GM18498 (cell line): Measurements from ENCODE around the gene TPSAB1.
"Not testable (repeated sequence)": the region's sequence is repeated elsewhere in the genome, so short reads cannot be mapped to it uniquely, and the experiment has no call there.

Source experiments
- ATAC-seq: cut with Tn5 transposase; IDR thresholded peaks from one replicate; pipeline ENCODE4 v1.9.1; 2021; ENCODE audit warnings: mild to moderate bottlenecking, moderate library complexity; ENCODE audit not compliant: unreplicated experiment

TPSAB1 gene

DNA sequence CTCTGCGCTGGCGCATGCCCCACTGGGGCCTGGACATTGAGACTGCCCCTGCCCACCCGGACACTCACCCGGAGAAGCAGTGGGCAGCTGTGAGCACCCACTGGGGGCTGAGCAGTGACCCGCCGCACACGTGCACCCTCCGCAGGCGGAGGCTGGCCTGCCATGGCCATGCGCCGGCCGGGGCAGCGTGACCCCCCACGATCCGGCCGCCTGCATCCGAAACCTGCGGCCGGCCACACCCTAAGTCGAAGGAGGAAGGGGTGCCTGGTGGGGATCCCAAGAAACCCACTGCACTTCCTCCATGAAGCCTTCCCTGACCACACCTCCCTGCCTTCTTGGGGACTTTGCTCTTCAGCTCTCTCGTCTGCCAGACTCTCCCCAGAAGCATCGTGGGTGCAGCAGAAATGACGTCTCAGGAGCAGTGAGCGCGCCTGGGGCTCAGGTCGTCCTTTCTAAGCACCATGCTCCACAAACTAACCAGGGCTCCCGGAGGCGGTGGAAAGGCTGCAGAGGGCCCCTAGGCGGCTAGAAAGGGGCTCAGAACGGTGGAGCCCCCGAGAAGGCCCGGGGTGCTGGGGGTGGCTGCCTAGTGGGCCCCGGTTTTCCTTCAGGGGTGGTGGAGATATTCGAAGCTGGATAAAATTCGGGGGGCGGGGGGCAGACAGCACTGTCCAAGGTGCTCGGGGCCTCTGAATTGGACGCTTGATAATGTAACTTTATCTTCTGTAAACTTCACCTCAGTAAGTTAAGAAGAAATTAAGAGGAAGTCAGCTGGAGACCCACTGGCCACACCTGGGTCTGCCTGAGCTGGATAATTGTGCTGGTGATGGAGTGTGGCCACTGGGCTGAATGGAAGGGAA, 16.9 kb upstream of the TPSAB1 start:
- ATAC-seq = no peak

DNA sequence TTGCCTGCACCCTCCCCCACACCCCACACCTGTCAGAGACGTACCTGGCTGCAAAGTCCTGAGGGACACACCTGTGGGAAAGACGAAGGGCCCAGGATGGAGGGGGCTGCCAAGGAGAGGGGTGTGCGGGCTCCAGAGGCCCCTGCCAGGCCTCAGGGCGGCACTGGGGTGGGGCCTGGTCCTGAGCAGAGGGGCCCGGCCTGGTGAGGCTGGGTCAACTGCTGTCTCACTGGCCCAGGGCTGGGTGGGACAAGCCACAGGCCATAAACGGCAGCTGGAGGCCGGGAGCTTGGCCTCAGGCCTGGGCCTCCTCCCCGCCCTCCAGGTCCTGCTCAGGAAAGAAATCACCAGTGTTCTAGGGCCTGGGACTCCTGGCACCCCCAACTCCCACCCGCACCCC, 15.9 kb upstream of the TPSAB1 start:
- no peak for ATAC-seq

DNA sequence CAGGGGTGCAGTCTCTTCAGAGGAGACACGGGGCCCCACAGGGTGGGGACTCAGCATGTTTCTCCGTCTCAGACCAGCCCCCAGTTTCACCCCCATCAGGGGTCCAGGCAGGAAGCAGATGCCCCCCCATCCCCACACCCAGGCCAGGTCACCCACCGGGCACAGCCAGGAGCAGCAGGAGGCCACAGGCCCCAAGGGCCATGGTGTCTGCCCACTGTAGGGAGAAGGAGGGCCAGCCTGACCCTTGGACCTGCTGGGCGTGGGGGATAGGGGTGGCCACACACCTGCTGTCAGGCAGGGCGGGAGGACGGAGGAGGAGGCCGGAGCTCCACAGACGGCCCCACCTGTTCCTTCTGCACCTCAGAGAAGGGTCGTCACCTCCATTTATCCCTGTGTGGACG, 15.5 kb upstream of the TPSAB1 start, which contains the start of gene TPSG1:
TPSG1 (minus strand) TSS at position 218 of the 401 bp plus-strand sequence; CDS start at position 202, 16 bp downstream.
- ATAC-seq = no peak

- ATAC-seq = not testable (repeated sequence)
These were observed 14.7 kb upstream of the TPSAB1 start for GRCh38 chr16:1225728-1226311.

- ATAC-seq = not testable (repeated sequence)
These were observed 13.8 kb upstream of the TPSAB1 start for GRCh38 chr16:1226692-1227091.

DNA sequence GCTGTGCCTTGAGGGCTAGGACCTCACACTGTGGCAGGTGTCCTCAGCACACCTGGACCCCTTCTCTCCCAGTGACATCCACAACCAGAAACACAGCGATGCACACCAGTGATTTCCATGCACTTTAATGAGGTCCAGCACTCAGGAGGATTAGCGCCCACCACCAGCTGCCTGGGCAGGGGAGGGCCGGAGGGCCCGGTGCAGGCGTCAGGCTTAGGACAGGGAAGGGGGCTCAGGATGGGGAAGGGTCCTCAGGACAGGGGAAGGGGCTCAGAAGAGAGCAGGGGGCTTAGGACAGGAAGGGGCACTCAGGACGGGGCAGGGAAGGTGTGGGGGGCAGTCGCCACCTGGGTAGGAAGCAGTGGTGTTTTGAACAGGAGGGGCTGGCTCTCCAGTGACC, 12.3 kb upstream of the TPSAB1 start:
- not testable (repeated sequence) for ATAC-seq

GRCh38 chr16:1229476-1229875, 11.0 kb upstream of the TPSAB1 start:
- ATAC-seq = not testable (repeated sequence)

- ATAC-seq = not testable (repeated sequence)
These were observed 10.4 kb upstream of the TPSAB1 start, which contains the start of gene TPSB2 for GRCh38 chr16:1230084-1230470. Gene TPSB2, minus strand, starts transcription at chr16:1230184. Its CDS starts 233 bp downstream, at chr16:1229951.

GRCh38 chr16:1230471-1231212, 9.9 kb upstream of the TPSAB1 start:
- not testable (repeated sequence) for ATAC-seq

DNA sequence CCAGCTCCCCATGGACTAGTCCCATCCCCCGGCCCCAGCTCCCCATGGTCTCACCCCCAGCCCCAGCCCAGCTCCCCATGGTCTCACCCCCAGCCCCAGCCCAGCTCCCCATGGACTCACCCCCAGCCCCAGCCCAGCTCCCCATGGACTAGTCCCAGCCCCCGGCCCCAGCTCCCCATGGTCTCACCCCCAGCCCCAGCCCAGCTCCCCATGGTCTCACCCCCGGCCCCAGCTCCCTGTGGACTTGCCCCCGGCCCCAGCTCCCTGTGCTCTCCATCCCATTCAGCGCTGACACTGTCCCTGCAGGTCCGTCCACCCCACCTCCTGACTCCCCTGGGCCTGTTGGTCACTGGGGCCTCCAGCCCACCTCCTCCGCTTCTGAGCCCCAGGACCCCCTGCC, 9.2 kb upstream of the TPSAB1 start:
- ATAC-seq = not testable (repeated sequence)

GRCh38 chr16:1232049-1232748, 8.3 kb upstream of the TPSAB1 start:
- ATAC-seq = not testable (repeated sequence)

DNA sequence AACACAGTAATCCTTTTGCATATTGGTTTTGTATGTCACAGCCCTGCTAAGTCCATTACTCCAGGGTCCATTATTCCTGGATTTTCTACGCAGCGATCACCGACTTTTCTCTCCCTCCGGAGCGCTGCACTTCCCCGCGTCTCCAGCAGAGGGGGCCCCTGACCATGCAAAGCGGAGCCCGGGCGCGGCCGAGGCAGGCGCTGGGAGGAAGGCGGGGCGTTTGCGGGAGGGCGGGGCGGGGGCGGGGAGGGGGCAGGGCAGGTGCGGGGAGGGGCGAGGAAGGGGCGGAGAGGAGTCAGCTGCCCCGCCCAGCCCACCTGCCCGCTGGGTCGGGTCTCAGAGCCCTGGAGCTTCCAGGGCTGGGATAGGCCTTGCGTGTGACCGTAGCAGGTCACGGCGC, 3.8 kb upstream of the TPSAB1 start:
- not testable (repeated sequence) for ATAC-seq

- ATAC-seq = no peak
These were observed 2.5 kb upstream of the TPSAB1 start for GRCh38 chr16:1237990-1238389.

DNA sequence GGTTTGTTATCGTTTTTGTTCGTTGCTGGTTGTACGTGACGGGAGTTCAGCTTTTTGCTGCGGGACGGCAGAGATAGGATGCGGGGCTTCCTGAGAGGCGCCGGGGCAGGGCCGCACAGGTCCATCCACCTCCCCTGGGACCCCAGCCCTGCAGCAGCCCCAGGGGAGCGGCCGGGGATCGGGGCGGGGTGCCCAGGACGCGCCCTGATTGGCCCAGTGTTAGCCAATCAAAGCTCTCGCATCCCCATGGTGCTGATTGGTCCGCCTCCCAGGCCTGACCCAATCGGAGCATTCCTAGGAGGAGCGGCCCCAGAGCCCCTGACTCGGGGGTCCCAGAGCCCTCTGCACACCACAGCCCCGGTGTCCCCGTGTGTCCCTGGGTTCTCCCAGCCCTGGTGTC, 1.6 kb upstream of the TPSAB1 start:
- not testable (repeated sequence) for ATAC-seq

GRCh38 chr16:1239575-1239974, 930 bp upstream of the TPSAB1 start:
- not testable (repeated sequence) for ATAC-seq

- not testable (repeated sequence) for ATAC-seq
These were observed 576 bp downstream of the TPSAB1 start for GRCh38 chr16:1241081-1241480.

DNA sequence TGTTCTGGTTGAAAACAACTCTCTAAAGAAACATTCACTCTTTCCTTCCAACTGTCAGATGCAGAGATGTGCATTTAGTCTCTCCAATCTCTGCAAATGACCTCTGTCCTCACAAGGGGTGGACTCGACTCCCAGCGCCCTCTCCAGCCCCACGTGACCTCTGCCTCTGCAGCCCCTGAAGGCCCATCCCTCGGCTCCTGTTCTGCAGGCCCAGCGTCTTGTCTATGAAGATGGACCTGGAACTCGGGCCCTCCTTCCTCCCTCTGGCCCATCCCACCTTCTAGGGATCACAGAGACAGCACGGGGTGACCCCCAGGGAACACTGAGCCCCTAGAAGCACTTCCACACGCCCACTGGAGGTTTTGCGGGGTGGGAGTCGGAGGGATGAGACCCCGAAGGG, 2.9 kb downstream of the TPSAB1 start:
- ATAC-seq = not testable (repeated sequence)

DNA sequence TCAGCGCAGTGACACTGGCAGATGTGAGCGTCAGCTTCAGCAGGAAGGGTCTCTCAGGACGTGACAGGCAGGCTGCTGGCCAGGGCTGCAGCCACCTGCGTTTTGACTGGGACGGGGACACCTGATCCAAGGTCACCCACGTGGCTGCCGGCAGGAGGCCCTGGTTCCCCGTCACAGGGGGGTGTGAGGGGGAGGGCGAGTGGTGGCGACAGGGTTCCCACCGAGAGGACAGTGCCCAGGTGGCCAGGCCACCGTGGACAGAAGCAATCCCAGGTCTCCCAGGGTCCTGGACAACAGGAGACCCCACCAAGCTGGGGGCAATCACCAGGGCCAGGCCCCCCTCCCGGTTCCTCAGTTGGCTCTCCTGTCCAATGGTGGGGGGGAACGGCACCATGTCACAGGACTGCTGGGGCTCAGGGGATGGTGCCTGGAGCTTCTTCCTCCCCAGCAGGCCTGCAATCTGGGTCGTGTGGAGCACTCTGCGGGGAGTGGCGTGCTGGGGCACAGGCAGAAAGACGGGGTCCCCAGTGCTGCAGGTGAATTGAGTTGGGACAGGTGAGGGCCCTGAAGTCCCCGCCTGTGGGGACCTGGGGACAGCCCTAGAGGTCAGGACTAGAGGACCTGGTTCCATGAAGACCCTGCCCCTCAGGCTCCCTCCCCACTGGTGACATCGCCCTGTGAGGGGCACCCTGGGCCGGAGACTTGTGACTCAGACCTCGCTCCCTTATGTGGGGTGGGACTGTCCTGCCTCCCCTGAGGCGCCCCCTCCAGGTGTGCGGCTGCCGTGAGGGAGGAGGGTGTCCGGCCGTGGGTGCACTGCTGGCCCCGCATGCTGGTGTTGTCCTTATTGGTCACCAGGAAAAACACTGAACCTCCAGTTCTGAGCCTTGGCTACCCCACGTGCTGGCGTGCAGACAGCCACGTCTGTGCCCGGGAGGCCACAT, 3.7 kb downstream of the TPSAB1 start:
- ATAC-seq = not testable (repeated sequence)

- ATAC-seq = no peak
These were observed 4.4 kb downstream of the TPSAB1 start for GRCh38 chr16:1244881-1245280.
